ENCODE measurements around the gene CNBD2.
"Not testable (repeated sequence)": the region's sequence is repeated elsewhere in the genome, so short reads cannot be mapped to it uniquely, and the experiment has no call there.

The CNBD2 gene

DNA sequence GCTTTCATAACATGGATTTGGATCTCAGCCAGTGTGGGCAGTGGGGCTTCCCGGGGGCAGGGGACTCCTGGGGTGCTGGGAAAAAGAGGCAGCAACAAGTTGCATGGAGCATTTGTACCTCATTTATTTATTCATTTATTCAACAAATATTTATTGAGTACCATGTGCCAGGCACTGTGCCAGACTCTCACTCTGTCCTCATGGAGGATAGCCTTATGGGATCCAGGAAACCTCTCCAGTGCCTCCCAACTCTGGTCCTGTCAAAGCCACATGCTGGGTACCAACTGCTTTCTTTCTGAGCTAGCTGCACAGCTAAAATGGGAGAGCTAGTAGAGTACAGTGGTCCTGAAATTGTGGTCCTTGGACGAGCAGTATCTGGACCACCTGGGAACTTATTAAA is 98.4 kb downstream of the CNBD2 start:
- Histone ChIP-seq H3K4me3 (ENCODE audit: low read depth, low read length) (no peak overlapping the region), H3K27me3 (no peaks in the 10 kb centered on the region), H3K9me3 (no peaks in the 10 kb centered on the region), H3K36me3 (no peaks in the 10 kb centered on the region), H3K4me1 (peaks cover 9% of the 10 kb centered on the region; the same call in 1 of the 2 replicates)
- no peak for DNase-seq
- TF ChIP-seq, protein P1, sequence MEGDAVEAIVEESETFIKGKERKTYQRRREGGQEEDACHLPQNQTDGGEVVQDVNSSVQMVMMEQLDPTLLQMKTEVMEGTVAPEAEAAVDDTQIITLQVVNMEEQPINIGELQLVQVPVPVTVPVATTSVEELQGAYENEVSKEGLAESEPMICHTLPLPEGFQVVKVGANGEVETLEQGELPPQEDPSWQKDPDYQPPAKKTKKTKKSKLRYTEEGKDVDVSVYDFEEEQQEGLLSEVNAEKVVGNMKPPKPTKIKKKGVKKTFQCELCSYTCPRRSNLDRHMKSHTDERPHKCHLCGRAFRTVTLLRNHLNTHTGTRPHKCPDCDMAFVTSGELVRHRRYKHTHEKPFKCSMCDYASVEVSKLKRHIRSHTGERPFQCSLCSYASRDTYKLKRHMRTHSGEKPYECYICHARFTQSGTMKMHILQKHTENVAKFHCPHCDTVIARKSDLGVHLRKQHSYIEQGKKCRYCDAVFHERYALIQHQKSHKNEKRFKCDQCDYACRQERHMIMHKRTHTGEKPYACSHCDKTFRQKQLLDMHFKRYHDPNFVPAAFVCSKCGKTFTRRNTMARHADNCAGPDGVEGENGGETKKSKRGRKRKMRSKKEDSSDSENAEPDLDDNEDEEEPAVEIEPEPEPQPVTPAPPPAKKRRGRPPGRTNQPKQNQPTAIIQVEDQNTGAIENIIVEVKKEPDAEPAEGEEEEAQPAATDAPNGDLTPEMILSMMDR (IDR thresholded peaks at IDR 0.05; ENCODE audit: low read depth, low read length) = no peak

DNA sequence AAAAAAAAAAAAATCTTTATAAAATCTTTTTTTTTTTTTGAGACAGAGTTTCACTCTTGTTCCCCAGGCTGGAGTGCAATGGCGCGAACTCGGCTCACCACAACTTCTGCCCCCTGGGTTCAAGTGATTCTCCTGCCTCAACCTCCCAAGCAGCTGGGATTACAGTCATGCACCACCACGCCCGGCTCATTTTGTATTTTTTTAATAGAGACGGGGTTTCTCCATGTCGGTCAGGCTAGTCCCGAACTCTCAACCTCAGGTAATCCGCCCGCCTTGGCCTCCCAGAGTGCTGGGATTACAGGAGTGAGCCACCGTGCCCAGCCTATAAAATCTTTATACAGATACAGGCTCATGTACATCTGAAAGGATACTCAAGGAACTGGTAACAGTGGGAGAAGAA is 100.1 kb downstream of the CNBD2 start:
- not testable (repeated sequence) for H3K4me3 ChIP-seq (ENCODE audit: low read depth, low read length); H3K36me3 ChIP-seq; H3K27me3 ChIP-seq; H3K9me3 ChIP-seq; H3K4me1 ChIP-seq; DNase-seq

DNA sequence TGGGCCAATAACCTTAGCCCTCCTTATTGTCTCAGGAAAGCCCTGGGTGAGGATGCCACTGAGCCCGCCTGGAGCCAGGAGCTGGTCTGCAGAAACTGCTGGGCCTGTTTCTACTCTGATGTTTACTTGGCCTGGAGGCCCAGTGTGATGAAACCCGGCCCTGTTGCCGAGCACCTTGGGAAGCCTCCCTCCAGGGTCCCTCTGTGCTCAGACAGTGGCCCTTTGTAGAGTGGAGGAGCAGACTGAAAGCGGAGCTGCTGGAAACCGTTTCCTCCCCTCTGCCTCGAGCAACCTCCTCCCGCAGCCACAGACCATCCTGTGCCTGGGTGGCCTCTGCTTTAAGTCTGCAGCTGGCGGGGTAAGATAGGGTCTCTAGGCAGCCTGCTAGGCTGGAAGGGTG is 102.1 kb downstream of the CNBD2 start:
- no peaks in the 10 kb centered on the region for H3K27me3 ChIP-seq
- no peaks in the 10 kb centered on the region for H3K36me3 ChIP-seq
- no peak overlapping the region for H3K4me3 ChIP-seq (ENCODE audit: low read depth, low read length)
- H3K9me3 ChIP-seq = no peaks in the 10 kb centered on the region
- TF ChIP-seq, protein P1 (IDR thresholded peaks at IDR 0.05; ENCODE audit: low read depth, low read length) = no peak
- peaks cover 6% of the 10 kb centered on the region; the same call in 1 of the 2 replicates for H3K4me1 ChIP-seq
- DNase-seq = no peak

DNA sequence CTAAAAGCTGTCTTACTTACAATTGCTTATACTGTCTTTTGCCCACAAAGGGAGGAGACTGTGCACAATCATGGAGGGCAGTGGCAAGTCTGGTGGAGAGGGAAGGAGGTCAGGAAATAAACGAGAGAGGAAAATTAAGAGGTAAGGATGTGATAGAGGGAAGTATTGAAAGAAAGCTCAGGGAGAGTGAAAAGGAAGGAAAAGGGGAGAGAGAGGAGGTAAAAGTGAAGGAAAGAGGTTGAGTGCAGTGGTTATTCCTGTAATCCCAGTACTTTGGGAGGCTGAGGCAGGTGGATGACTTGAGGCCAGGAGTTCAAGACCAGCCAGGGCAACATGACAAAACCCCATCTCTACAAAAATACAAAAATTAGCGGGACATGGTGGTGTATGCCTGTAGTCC is 103.5 kb downstream of the CNBD2 start:
- H3K4me1 ChIP-seq = no peaks in the 10 kb centered on the region
- H3K9me3 ChIP-seq = no peaks in the 10 kb centered on the region
- H3K4me3 ChIP-seq (ENCODE audit: low read depth, low read length) = no peak overlapping the region
- H3K36me3 ChIP-seq = no peaks in the 10 kb centered on the region
- no peak for DNase-seq
- H3K27me3 ChIP-seq = no peaks in the 10 kb centered on the region
- TF ChIP-seq, protein P1 (IDR thresholded peaks at IDR 0.05; ENCODE audit: low read depth, low read length) = no peak

DNA sequence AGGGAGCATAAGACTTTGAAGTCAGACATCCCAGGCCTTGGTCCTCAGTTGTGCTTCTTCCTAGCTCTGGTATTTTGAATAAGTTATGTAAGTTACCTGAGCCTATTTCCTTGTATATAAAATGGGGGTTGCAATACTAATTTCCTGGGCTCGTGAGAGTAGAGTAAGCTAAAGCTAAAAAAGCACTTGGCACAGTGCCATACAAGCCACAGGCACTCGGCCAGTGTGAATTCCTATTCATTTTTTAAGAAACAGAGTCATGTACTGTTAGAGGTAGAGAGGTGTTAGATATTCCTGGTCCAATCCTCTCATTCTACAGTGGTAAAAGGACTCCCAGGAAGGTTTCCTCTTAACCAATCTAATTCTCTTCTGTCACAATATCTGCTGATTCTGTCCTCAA is 106.6 kb downstream of the CNBD2 start:
- no peak for DNase-seq
- no peak overlapping the region for H3K4me3 ChIP-seq (ENCODE audit: low read depth, low read length)
- H3K4me1 ChIP-seq = no peaks in the 10 kb centered on the region
- TF ChIP-seq, protein P1 (IDR thresholded peaks at IDR 0.05; ENCODE audit: low read depth, low read length) = no peak
- H3K36me3 ChIP-seq = no peaks in the 10 kb centered on the region
- no peaks in the 10 kb centered on the region for H3K27me3 ChIP-seq
- H3K9me3 ChIP-seq = no peaks in the 10 kb centered on the region

DNA sequence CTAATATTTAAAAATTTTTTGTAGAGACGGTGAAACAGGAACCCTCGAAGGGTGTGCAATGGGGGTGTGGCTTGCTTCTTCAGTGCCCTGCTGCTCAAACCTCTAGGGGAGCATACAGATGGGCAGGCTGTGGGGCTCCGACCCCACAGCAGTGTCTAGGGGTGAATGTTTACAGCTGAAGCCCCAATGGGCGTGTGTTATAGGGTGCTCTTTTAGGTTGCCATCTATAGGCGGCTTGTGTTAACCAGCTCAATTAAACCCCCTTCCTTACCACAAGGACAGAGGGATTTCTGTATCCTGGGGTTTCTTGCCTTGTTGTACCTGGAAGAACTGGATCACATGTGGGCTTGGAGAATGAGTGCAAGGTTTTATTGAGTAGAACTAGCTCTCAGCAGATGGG is 109.4 kb downstream of the CNBD2 start:
- not testable (repeated sequence) for H3K36me3 ChIP-seq; H3K4me1 ChIP-seq; DNase-seq; H3K9me3 ChIP-seq; H3K27me3 ChIP-seq; H3K4me3 ChIP-seq (ENCODE audit: low read depth, low read length)
- TF ChIP-seq, protein P1 (IDR thresholded peaks at IDR 0.05; ENCODE audit: low read depth, low read length) = 0 out of 2 replicates have a peak, but pooled peaks have one; percentile 10

DNA sequence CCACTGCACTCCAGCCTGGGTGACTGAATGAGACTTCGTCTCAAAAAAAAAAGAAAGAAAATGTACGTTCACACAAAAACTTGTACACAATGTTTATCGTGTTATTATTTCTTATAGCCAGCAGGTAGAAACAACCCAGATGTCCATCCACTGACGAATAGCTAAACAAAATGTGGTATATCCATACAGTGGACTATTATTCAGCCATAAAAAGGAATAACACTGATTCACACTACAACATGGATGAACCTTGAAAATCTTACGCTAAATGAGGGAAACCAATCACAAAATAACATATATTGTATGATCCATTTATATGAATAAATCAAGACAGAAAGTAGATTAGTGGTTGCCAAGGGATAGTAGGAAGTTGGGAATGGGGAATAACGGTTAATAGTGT is 111.1 kb downstream of the CNBD2 start:
- Histone ChIP-seq H3K9me3 (no peaks in the 10 kb centered on the region), H3K4me1 (no peaks in the 10 kb centered on the region), H3K27me3 (no peaks in the 10 kb centered on the region), H3K36me3 (no peaks in the 10 kb centered on the region), H3K4me3 (ENCODE audit: low read depth, low read length) (no peak overlapping the region)
- no peak for DNase-seq
- TF ChIP-seq, protein P1 (IDR thresholded peaks at IDR 0.05; ENCODE audit: low read depth, low read length) = no peak

DNA sequence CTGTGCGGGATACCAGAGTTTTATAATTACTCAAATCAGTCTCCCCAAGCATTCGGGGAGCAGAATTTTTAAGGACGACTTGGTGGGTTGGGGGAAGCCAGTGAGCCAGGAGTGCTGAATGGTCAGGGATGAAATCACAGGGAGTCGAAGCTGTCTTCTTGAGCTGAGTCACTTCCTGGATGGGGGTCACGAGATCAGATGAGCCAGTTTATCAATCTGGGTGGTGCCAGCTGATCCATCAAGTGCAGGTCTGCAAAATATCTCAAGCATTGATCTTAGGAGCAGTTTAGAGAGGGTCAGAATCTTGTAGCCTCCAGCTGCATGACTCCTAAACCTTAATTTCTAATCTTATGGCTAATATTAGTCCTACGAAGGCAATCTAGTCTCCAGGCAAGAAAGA is 111.6 kb downstream of the CNBD2 start:
- H3K27me3 ChIP-seq; H3K9me3 ChIP-seq; DNase-seq; H3K36me3 ChIP-seq; H3K4me3 ChIP-seq (ENCODE audit: low read depth, low read length); H3K4me1 ChIP-seq: not testable (repeated sequence)
